Trophoblast cell (in vitro differentiated cells and primary cell): Measurements from ENCODE around the gene DLG1.

Experiments
- DNase-seq, 2 donors: peaks; one replicate each; pipeline ENCODE4 v3.0.0-alpha.2; 2016
- H2AFZ ChIP-seq: 2 replicates; pipeline ENCODE4 v1.6.1; 2013; ENCODE audit warnings: low read length, moderate library complexity, mild to moderate bottlenecking; ENCODE audit not compliant: insufficient read depth, poor library complexity
- H2AK5ac ChIP-seq: 2 replicates; pipeline ENCODE4 v1.6.1; 2013; ENCODE audit warnings: mild to moderate bottlenecking, low read length
- H2BK120ac ChIP-seq: 2 replicates; pipeline ENCODE4 v1.6.1; 2013; ENCODE audit warnings: low read length, mild to moderate bottlenecking, moderate library complexity; ENCODE audit not compliant: insufficient read depth, poor library complexity
- H2BK12ac ChIP-seq: 2 replicates; pipeline ENCODE4 v1.6.1; 2013; ENCODE audit warnings: mild to moderate bottlenecking, low read length, moderate library complexity
- H2BK5ac ChIP-seq: 2 replicates; pipeline ENCODE4 v1.6.1; 2013; ENCODE audit warnings: low read length, low read depth, moderate library complexity, mild to moderate bottlenecking; ENCODE audit not compliant: poor library complexity
- H3K14ac ChIP-seq: 2 replicates; pipeline ENCODE4 v1.6.1; 2013; ENCODE audit warnings: mild to moderate bottlenecking, low read length
- H3K18ac ChIP-seq: 2 replicates; pipeline ENCODE4 v1.6.1; 2013; ENCODE audit warnings: mild to moderate bottlenecking, low read length
- H3K23ac ChIP-seq: 2 replicates; pipeline ENCODE4 v1.6.1; 2013; ENCODE audit warnings: low read length
- H3K27ac ChIP-seq: 2 replicates; pipeline ENCODE4 v1.5.1; 2013; ENCODE audit warnings: low read depth, mild to moderate bottlenecking, inconsistent platforms, low read length, moderate library complexity
- H3K27me3 ChIP-seq: 2 replicates; pipeline ENCODE4 v1.6.1; 2013; ENCODE audit warnings: inconsistent platforms, mild to moderate bottlenecking, low read length, moderate library complexity; ENCODE audit not compliant: insufficient read depth
- H3K36me3 ChIP-seq, 2 experiments: 1 replicate in 1 of 2; 2 replicates in 1 of 2; pipeline ENCODE4 v1.6.1; 2013; ENCODE audit warnings: low read length in 2 of 2, mild to moderate bottlenecking in 2 of 2, moderate library complexity in 1 of 2; ENCODE audit not compliant: insufficient read depth in 2 of 2, control insufficient read depth in 1 of 2
- H3K4ac ChIP-seq: 2 replicates; pipeline ENCODE4 v1.6.1; 2013; ENCODE audit warnings: low read depth, mild to moderate bottlenecking, low read length, moderate library complexity
- H3K4me1 ChIP-seq, 2 experiments: 1 replicate in 1 of 2; 2 replicates in 1 of 2; pipeline ENCODE4 v1.6.1; 2013; ENCODE audit warnings: low read length in 2 of 2, mild to moderate bottlenecking in 2 of 2, moderate library complexity in 1 of 2; ENCODE audit not compliant: insufficient read depth in 2 of 2, control insufficient read depth in 1 of 2
- H3K4me2 ChIP-seq: 2 replicates; pipeline ENCODE4 v1.6.1; 2013; ENCODE audit warnings: inconsistent platforms, mild to moderate bottlenecking, low read length, moderate library complexity
- H3K4me3 ChIP-seq: 2 replicates; pipeline ENCODE4 v1.5.1; 2013; ENCODE audit warnings: mild to moderate bottlenecking, low read depth, low read length, inconsistent platforms
- H3K79me1 ChIP-seq: one replicate; pipeline ENCODE4 v1.6.1; 2013; ENCODE audit warnings: low read length
- H3K79me2 ChIP-seq: 2 replicates; pipeline ENCODE4 v1.6.1; 2013; ENCODE audit warnings: low read length, mild to moderate bottlenecking; ENCODE audit not compliant: control insufficient read depth, insufficient read depth, poor library complexity
- H3K9ac ChIP-seq: 2 replicates; pipeline ENCODE4 v1.6.1; 2013; ENCODE audit warnings: mild to moderate bottlenecking, low read length
- H3K9me3 ChIP-seq: 2 replicates; pipeline ENCODE4 v1.6.1; 2013; ENCODE audit warnings: low read depth, mild to moderate bottlenecking, control low read depth, inconsistent platforms, low read length; ENCODE audit not compliant: insufficient read depth
- H4K12ac ChIP-seq: 2 replicates; pipeline ENCODE4 v1.6.1; 2013; ENCODE audit warnings: low read depth, mild to moderate bottlenecking, low read length, moderate library complexity
- H4K8ac ChIP-seq: 2 replicates; pipeline ENCODE4 v1.6.1; 2013; ENCODE audit warnings: low read depth, mild to moderate bottlenecking, low read length, moderate library complexity
- H4K91ac ChIP-seq: one replicate; pipeline ENCODE4 v1.6.1; 2013; ENCODE audit warnings: low read depth, mild to moderate bottlenecking, low read length, moderate library complexity
- WGBS: extraction: QIAGEN DNeasy Blood & Tissue Kit; methylation state at CpG from one replicate; pipeline ENCODE4 v1.1.7; 2013; ENCODE audit warnings: missing lambda C conversion rate; ENCODE audit not compliant: insufficient read length, insufficient coverage; ENCODE audit errors: extremely low coverage; 5-methylcytosine and 5-hydroxymethylcytosine counted together

The DLG1 gene

GRCh38 chr3:197242784-197243432 lies 55.5 kb downstream of the DLG1 start:
- Histone ChIP-seq H3K4me2 (no peak overlapping the region), H4K12ac (no peak overlapping the region), H3K79me2 (peaks cover 1% of the 10 kb centered on the region), H3K79me1 (no peaks in the 10 kb centered on the region), H4K8ac (no peak overlapping the region), H4K91ac (no peak overlapping the region), H3K23ac (no peak overlapping the region), H3K9me3 (peaks cover 8% of the 10 kb centered on the region), H3K14ac (no peak overlapping the region), H2BK5ac (no peak overlapping the region), H2AK5ac (no peak overlapping the region), H3K9ac (no peak overlapping the region), H3K18ac (no peak overlapping the region), H3K36me3 (peaks cover 6% of the 10 kb centered on the region in 2 experiments), H3K27me3 (no peaks in the 10 kb centered on the region), H3K4me3 (no peak overlapping the region), H2AFZ (no peak overlapping the region), H2BK12ac (no peak overlapping the region), H3K4me1 (no peaks in the 10 kb centered on the region), H3K4ac (no peak overlapping the region), H3K27ac (no peak overlapping the region), H2BK120ac (no peak overlapping the region)
- peak; percentile 24 to 26 for DNase-seq
- no CpG with 5 or more reads among the region's 7 CpGs for WGBS

- H3K27me3 ChIP-seq, result no peaks in the 10 kb centered on the region
- no peak overlapping the region for H2BK12ac ChIP-seq
- H4K91ac ChIP-seq, result no peak overlapping the region
- no peaks in the 10 kb centered on the region for H3K79me1 ChIP-seq
- H3K18ac ChIP-seq, result no peak overlapping the region
- H3K9ac ChIP-seq, result no peak overlapping the region
- H4K8ac ChIP-seq, result no peak overlapping the region
- H3K9me3 ChIP-seq, result peaks cover 5% of the 10 kb centered on the region
- H2BK5ac ChIP-seq, result no peak overlapping the region
- no peak overlapping the region for H2BK120ac ChIP-seq
- no peak overlapping the region for H3K14ac ChIP-seq
- H2AFZ ChIP-seq, result no peak overlapping the region
- H3K4me1 ChIP-seq, result no peaks in the 10 kb centered on the region
- no peak overlapping the region for H3K4me2 ChIP-seq
- WGBS, result no CpG with 5 or more reads among the region's 2 CpGs
- no peak overlapping the region for H2AK5ac ChIP-seq
- DNase-seq, result no peak
- H3K27ac ChIP-seq, result no peak overlapping the region
- H3K23ac ChIP-seq, result no peak overlapping the region
- H3K36me3 ChIP-seq, result peaks cover 6% of the 10 kb centered on the region in 2 experiments
- H3K4me3 ChIP-seq, result no peak overlapping the region
- H3K4ac ChIP-seq, result no peak overlapping the region
- peaks cover 7% of the 10 kb centered on the region for H3K79me2 ChIP-seq
- no peak overlapping the region for H4K12ac ChIP-seq
Measured at GRCh38 chr3:197241173-197241572, 57.2 kb downstream of the DLG1 start.

GRCh38 chr3:197239857-197240256 lies 58.6 kb downstream of the DLG1 start:
- H3K27ac ChIP-seq, result no peak overlapping the region

GRCh38 chr3:197238842-197239241 lies 59.6 kb downstream of the DLG1 start:
- H3K4me1 ChIP-seq, result no peaks in the 10 kb centered on the region
- H3K27ac ChIP-seq, result no peak overlapping the region
- no peak overlapping the region for H2BK12ac ChIP-seq
- H4K8ac ChIP-seq, result no peak overlapping the region
- no peak overlapping the region for H3K9ac ChIP-seq
- H3K18ac ChIP-seq, result no peak overlapping the region
- no peak overlapping the region for H4K91ac ChIP-seq
- H2AFZ ChIP-seq, result no peak overlapping the region
- H3K4ac ChIP-seq, result no peak overlapping the region
- no peak overlapping the region for H2BK120ac ChIP-seq
- H2BK5ac ChIP-seq, result no peak overlapping the region
- peaks cover 9% of the 10 kb centered on the region for H3K79me2 ChIP-seq
- no peak overlapping the region for H3K14ac ChIP-seq
- no peaks in the 10 kb centered on the region for H3K79me1 ChIP-seq
- no peak overlapping the region for H3K4me3 ChIP-seq
- peaks cover 3 to 5% of the 10 kb centered on the region in 2 experiments for H3K36me3 ChIP-seq
- no peak overlapping the region for H2AK5ac ChIP-seq
- no peak overlapping the region for H3K4me2 ChIP-seq
- DNase-seq, result no peak
- H4K12ac ChIP-seq, result no peak overlapping the region
- peaks cover 1% of the 10 kb centered on the region for H3K9me3 ChIP-seq
- no peak overlapping the region for H3K23ac ChIP-seq
- H3K27me3 ChIP-seq, result no peaks in the 10 kb centered on the region
- no CpG with 5 or more reads among the region's 1 CpG for WGBS

More at GRCh38 chr3:197239857-197240256, 58.6 kb downstream of the DLG1 start:
- no CpG with 5 or more reads among the region's 1 CpG for WGBS
- Histone ChIP-seq H3K4me3 (no peak overlapping the region), H4K8ac (no peak overlapping the region), H3K4ac (peak overlapping the region; percentile 52), H2AK5ac (no peak overlapping the region), H2AFZ (no peak overlapping the region), H4K12ac (no peak overlapping the region), H3K79me2 (peaks cover 9% of the 10 kb centered on the region), H3K9ac (no peak overlapping the region), H2BK120ac (no peak overlapping the region), H2BK5ac (no peak overlapping the region), H3K27me3 (no peaks in the 10 kb centered on the region), H3K79me1 (no peaks in the 10 kb centered on the region), H4K91ac (no peak overlapping the region), H3K4me1 (no peaks in the 10 kb centered on the region), H2BK12ac (no peak overlapping the region), H3K18ac (no peak overlapping the region), H3K14ac (no peak overlapping the region), H3K9me3 (peaks cover 5% of the 10 kb centered on the region), H3K4me2 (no peak overlapping the region), H3K23ac (no peak overlapping the region), H3K36me3 (peaks cover 8% of the 10 kb centered on the region in 2 experiments)
- no peak for DNase-seq
